Stomach (tissue), 9 donors: Measurements from ENCODE around the gene APEX1. TPM values are rescaled to one million over a fixed set of nuclear protein-coding genes. Genes with fewer than 3 reads are reported as not detected.
"Not testable (repeated sequence)": the region's sequence is repeated elsewhere in the genome, so short reads cannot be mapped to it uniquely, and the experiment has no call there.

Experiments used
- DNase-seq, 2 donors: peaks; one replicate each; pipeline versions ENCODE4 v3.0.0 to v3.0.0-alpha.2; 2013 to 2019
- H3K27ac ChIP-seq, 5 donors: fragments of 200-600 bp in 4 of 5; sonication (generic) in 4 of 5; one replicate each; pipeline ENCODE4 v1.5.1; 2013 to 2019; ENCODE audit warnings: mild to moderate bottlenecking in 1 of 5, moderate library complexity in 1 of 5
- H3K27me3 ChIP-seq, 3 donors: fragments of 200-600 bp; sonication (generic); one replicate each; pipeline ENCODE4 v1.5.1; 2017 to 2019; ENCODE audit warnings: mixed run types in 1 of 3
- H3K36me3 ChIP-seq, 4 donors: fragments of 200-600 bp; sonication (generic); 1 replicate in 3 of 4; 2 replicates in 1 of 4; pipeline ENCODE4 v1.5.1; 2016 to 2019
- H3K4me1 ChIP-seq, 4 donors: fragments of 200-600 bp; sonication (generic); one replicate each; pipeline ENCODE4 v1.5.1; 2016 to 2019
- H3K4me3 ChIP-seq, 4 donors: fragments of 200-600 bp; sonication (generic) in 3 of 4; one replicate each; pipeline ENCODE4 v1.5.1; 2016 to 2019; ENCODE audit warnings: mild to moderate bottlenecking in 1 of 4
- H3K9me3 ChIP-seq, 4 donors: fragments of 200-600 bp; sonication (generic); one replicate each; pipeline ENCODE4 v1.5.1; 2016 to 2019
- EP300 ChIP-seq: sonication (generic); formaldehyde crosslinking; IDR thresholded peaks from one replicate; pipeline ENCODE4 v1.6.1; 2017; ENCODE audit warnings: antibody characterized with exemption
- POLR2A ChIP-seq, 4 donors: fragments of 450-650 bp; IDR thresholded peaks; one replicate each; pipeline ENCODE4 v1.6.1; 2016; ENCODE audit warnings: antibody characterized with exemption in 4 of 4, control low read depth in 2 of 4, mild to moderate bottlenecking in 1 of 4, moderate library complexity in 1 of 4
- POLR2AphosphoS5 ChIP-seq, 3 donors: sonication (generic); formaldehyde crosslinking; IDR thresholded peaks; one replicate each; pipeline ENCODE4 v1.6.1; 2016; ENCODE audit warnings: antibody characterized with exemption in 3 of 3
- WGBS, 5 donors: extraction: QIAGEN DNeasy Blood & Tissue Kit in 3 of 5; methylation state at CpG; one replicate each; pipeline versions ENCODE4 v1.1.5 to v1.1.7; 2013 to 2018; 5-methylcytosine and 5-hydroxymethylcytosine counted together
- intact Hi-C: fragments of 100-400 bp; cut with DNase I; formaldehyde crosslinking; loops from one replicate; pipeline ENCODE4 v1.15.1; 2023; ENCODE audit warnings: low total_unique reads
- polyA plus RNA-seq, 3 donors: library from polyadenylated mRNA; stranded (reverse); fragments of 200-250 nt; gene quantifications; one replicate each; pipeline ENCODE4 v1.2.3, GENCODE V29; 2013
- total RNA-seq, 5 donors: library from RNA; depleted of rRNA; stranded (reverse); fragments of >200 nt; gene quantifications; one replicate each; pipeline versions ENCODE4 v1.1.0 to v1.2.3, GENCODE V29; 2014 to 2016
- TF ChIP-seq, protein P1 (sequence below), 7 experiments: fragments of 450-650 bp in 4 of 7; fragments of 200-600 bp in 3 of 7; sonication (generic) in 3 of 7; IDR thresholded peaks; one replicate each; pipeline ENCODE4 v1.5.1; 2016 to 2019; ENCODE audit warnings: antibody characterized with exemption in 7 of 7, control low read depth in 2 of 7, mild to moderate bottlenecking in 1 of 7
- donor health status: healthy with polysubstance abuse.
- donor health status: Bipolar disorder and iron deficiency.
- donor health status: healthy.

APEX1 gene
- total and polyA plus RNA-seq, 8 donors, result 70.1 to 219 (median 137) TPM

DNA sequence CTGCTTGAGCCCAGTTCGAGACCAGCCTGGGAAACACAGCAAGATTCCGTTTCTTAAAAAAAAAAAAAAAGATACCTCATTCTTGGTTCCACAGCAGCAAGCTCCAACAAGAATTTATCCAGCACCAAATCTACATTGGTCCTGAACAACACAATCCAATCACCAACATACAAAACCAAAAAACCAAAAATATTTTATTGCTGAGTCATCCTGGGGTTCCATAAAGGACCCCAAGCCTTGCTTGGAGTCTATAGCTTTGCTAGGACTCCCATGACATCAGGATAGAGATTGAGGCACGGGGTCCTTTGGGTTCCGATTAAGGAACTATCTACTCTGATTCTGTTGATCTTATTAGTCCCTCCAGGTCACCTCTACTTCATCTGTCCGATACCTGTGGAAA is 8.1 kb upstream of the APEX1 start:
- DNase-seq, result no peak
- 93 to 98% (median 96%) methylated on average over 5 of the region's 5 CpGs for WGBS, 5 donors
- Histone ChIP-seq H3K4me3 (no peak overlapping the region), H3K4me1 (no peaks in the 10 kb centered on the region), H3K36me3 (peaks cover 48 to 79% (median 70%) of the 10 kb centered on the region in 4 donors), H3K27ac (no peak overlapping the region), H3K27me3 (no peaks in the 10 kb centered on the region), H3K9me3 (no peaks in the 10 kb centered on the region)
- TF ChIP-seq, protein P1, sequence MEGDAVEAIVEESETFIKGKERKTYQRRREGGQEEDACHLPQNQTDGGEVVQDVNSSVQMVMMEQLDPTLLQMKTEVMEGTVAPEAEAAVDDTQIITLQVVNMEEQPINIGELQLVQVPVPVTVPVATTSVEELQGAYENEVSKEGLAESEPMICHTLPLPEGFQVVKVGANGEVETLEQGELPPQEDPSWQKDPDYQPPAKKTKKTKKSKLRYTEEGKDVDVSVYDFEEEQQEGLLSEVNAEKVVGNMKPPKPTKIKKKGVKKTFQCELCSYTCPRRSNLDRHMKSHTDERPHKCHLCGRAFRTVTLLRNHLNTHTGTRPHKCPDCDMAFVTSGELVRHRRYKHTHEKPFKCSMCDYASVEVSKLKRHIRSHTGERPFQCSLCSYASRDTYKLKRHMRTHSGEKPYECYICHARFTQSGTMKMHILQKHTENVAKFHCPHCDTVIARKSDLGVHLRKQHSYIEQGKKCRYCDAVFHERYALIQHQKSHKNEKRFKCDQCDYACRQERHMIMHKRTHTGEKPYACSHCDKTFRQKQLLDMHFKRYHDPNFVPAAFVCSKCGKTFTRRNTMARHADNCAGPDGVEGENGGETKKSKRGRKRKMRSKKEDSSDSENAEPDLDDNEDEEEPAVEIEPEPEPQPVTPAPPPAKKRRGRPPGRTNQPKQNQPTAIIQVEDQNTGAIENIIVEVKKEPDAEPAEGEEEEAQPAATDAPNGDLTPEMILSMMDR (IDR thresholded peaks at IDR 0.05), result no peak
- TF ChIP-seq POLR2AphosphoS5 (IDR thresholded peaks at IDR 0.05) (no peak), EP300 (no peak), POLR2A (IDR thresholded peaks at IDR 0.05) (no peak)
- intact Hi-C loops, result no loop called here

DNA sequence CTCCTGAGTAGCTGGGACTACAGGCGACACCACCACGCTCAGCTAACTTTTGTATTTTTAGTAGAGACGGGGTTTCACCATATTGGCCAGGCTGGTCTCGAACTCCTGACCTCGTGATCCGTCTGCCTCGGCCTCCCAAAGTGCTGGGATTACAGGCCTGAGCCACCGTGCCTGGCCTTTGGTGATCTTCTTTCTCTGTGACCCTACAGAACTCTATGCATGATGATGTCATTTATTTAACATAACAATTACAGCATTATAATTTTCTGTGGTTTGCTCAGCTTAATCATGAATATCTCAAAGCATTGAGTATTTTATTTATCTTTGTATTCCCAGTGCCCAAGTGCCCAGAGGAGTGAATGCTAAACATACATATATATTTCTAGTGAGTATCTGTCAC is 2.2 kb upstream of the APEX1 start:
- intact Hi-C loops, H3K4me3 ChIP-seq, H3K27me3 ChIP-seq, H3K9me3 ChIP-seq, DNase-seq: not testable (repeated sequence)
- 87 to 91% (median 90%) methylated on average over 8 of the region's 8 CpGs for WGBS, 5 donors
- peaks cover 28 to 42% (median 36%) of the 10 kb centered on the region in 4 donors for H3K4me1 ChIP-seq
- H3K36me3 ChIP-seq, result peaks cover 51 to 67% (median 63%) of the 10 kb centered on the region in 4 donors
- peak overlapping the region in 1 of 5 donors; percentile 96 for H3K27ac ChIP-seq

DNA sequence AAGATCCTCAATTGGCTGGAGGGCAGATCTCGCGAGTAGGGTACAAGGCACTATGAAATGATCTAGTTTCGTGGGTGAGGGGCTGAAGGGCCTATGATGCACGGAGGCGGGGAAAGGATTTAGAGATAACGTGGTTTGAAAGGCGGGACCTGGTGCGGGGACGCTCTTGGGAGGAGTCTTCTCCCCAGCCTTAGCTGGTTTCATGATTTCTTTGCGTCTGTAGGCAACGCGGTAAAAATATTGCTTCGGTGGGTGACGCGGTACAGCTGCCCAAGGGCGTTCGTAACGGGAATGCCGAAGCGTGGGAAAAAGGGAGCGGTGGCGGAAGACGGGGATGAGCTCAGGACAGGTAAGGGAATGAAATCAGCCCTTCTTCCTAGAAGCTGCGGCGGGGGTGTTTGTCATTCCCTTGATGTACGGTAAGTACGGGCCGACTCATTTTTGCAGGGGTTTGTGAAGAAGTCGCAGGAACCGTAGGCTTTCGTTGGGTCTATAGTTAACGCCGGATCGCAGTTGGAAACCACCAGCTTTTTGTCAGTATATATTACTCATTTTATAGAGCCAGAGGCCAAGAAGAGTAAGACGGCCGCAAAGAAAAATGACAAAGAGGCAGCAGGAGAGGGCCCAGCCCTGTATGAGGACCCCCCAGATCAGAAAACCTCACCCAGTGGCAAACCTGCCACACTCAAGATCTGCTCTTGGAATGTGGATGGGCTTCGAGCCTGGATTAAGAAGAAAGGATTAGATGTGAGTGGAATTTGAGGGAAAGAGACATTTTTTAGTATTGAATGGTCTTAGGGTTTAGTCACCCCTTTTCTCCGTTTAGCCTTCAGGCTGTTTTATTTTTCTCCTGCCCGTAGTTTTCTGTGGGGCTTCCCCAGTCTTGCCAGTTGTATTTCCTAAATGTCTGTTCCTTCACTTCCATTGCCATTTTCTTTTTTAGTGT is 602 bp downstream of the APEX1 start:
- no peaks in the 10 kb centered on the region for H3K9me3 ChIP-seq
- intact Hi-C loops, result no loop called here
- H3K27me3 ChIP-seq, result no peaks in the 10 kb centered on the region
- H3K27ac ChIP-seq, result peak overlapping the region; percentile 90 to 96 (median 95)
- peak overlapping the region; percentile 68 to 83 (median 74) for H3K4me3 ChIP-seq
- WGBS, 5 donors, result 0 to 1% (median 1%) methylated on average over 39 of the region's 39 CpGs
- peaks cover 37 to 70% (median 63%) of the 10 kb centered on the region in 4 donors for H3K4me1 ChIP-seq
- TF ChIP-seq POLR2A (IDR thresholded peaks at IDR 0.05) (no peak), EP300 (no peak), POLR2AphosphoS5 (IDR thresholded peaks at IDR 0.05) (no peak)
- TF ChIP-seq, protein P1 (IDR thresholded peaks at IDR 0.05), result no peak
- peak in 1 of 2 donors; percentile 27 for DNase-seq
- H3K36me3 ChIP-seq, result peaks cover 38 to 64% (median 56%) of the 10 kb centered on the region in 4 donors

DNA sequence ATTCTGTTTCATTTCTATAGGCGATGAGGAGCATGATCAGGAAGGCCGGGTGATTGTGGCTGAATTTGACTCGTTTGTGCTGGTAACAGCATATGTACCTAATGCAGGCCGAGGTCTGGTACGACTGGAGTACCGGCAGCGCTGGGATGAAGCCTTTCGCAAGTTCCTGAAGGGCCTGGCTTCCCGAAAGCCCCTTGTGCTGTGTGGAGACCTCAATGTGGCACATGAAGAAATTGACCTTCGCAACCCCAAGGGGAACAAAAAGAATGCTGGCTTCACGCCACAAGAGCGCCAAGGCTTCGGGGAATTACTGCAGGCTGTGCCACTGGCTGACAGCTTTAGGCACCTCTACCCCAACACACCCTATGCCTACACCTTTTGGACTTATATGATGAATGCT is 1.9 kb downstream of the APEX1 start:
- peak overlapping the region in 1 of 4 donors; percentile 75 for H3K4me3 ChIP-seq
- DNase-seq, result no peak
- peaks cover 38 to 72% (median 68%) of the 10 kb centered on the region in 4 donors for H3K4me1 ChIP-seq
- peak overlapping the region in 3 of 5 donors; percentile 90 to 96 (median 95) for H3K27ac ChIP-seq
- H3K36me3 ChIP-seq, result peaks cover 35 to 51% (median 43%) of the 10 kb centered on the region in 4 donors
- 64 to 82% (median 72%) methylated on average over 13 of the region's 13 CpGs for WGBS, 5 donors
- no peaks in the 10 kb centered on the region for H3K27me3 ChIP-seq
- H3K9me3 ChIP-seq, result no peaks in the 10 kb centered on the region
- intact Hi-C loops, result no loop called here
- TF ChIP-seq EP300, result no peak
- TF ChIP-seq, protein P1 (IDR thresholded peaks at IDR 0.05), result no peak
- TF ChIP-seq POLR2AphosphoS5 (IDR thresholded peaks at IDR 0.05), result no peak
- no peak for TF ChIP-seq POLR2A (IDR thresholded peaks at IDR 0.05)
